ENCODE results near the gene MPDZ. TPM values are rescaled to one million over a fixed set of nuclear protein-coding genes. Genes with fewer than 3 reads are reported as not detected.

Gene MPDZ
- total and polyA plus RNA-seq, 2 of the 13 experiments (the other 11 are each of a cell fraction or from before 2014, with no cell fraction given) = 12.4 to 14.7 TPM

- TF ChIP-seq ZNF569 (CRISPR knock-in tag; IDR thresholded peaks at IDR 0.05; ENCODE audit: borderline replicate concordance) (no peak), KLF12 (CRISPR knock-in tag; IDR thresholded peaks at IDR 0.05; ENCODE audit: borderline replicate concordance) (no peak), ZNF709 (CRISPR knock-in tag; IDR thresholded peaks at IDR 0.05) (no peak)
Measured at GRCh38 chr9:13266167-13266566, 13.3 kb downstream of the MPDZ start (continued).

DNA sequence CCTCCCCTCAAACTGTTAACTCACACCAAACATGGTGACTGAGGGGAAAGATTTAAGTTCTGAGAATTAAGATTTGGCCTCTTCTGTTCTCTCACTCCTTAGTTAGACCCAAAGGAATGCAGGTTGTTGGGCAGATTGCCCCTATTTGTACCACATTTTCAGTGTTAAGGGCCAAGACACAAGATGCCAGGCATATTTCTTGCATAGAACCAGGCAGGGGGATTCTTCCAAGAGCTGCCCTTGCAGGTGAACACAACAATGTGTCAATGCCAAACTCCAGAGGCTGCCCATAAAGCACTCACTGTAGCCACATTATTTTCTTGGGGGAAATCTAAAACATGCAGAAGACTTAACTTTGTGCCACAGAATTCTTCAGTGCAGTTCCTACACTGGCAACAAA, 14.7 kb downstream of the MPDZ start:
- no peaks in the 10 kb centered on the region for H3K36me3 ChIP-seq (replicated peaks in 1 of 2; ENCODE audit: control insufficient read depth in 1 of 2, insufficient read depth in 2 of 2, low read length in 2 of 2)
- ChIA-PET CTCF (ENCODE audit: low intra/inter-chr PET ratio, low total read pairs) (no interaction called here), POLR2A (no interaction called here)
- H3K9ac ChIP-seq (ENCODE audit: insufficient read depth, low read depth, low read length) = no peak overlapping the region
- no TSS peak for BruUV-seq (replicated peaks)
- no peaks in the 10 kb centered on the region for H3K79me2 ChIP-seq (ENCODE audit: insufficient read depth, low read length)
- no peaks in the 10 kb centered on the region for H3K9me3 ChIP-seq (ENCODE audit: low read length)
- ATAC-seq (no peak), DNase-seq (ENCODE audit: low spot score) (no peak), FAIRE-seq (no peak)
- intact Hi-C loops (cut with micrococcal nuclease; ENCODE audit: unreplicated experiment) (no loop called here), in situ Hi-C loops (cut with HindIII; ENCODE audit: extremely low pct_ligation_motif_present, low pct_unique_long_range_greater_than_20kb) (no loop called here)
- no peaks in the 10 kb centered on the region for H3K4me1 ChIP-seq (ENCODE audit: insufficient read depth, low read length)
- H2AFZ ChIP-seq (ENCODE audit: low read length) = no peak overlapping the region
- H3K4me3 ChIP-seq (replicated peaks in 1 of 3; ENCODE audit: insufficient read depth in 1 of 3, low read depth in 2 of 3, low read length in 3 of 3) = no peak overlapping the region
- H3K27ac ChIP-seq (ENCODE audit: extremely low read length, insufficient read depth, low read length) = no peak overlapping the region
- TF ChIP-seq ZNF180 (CRISPR knock-in tag; IDR thresholded peaks at IDR 0.05; ENCODE audit: borderline replicate concordance, low read depth) (no peak), POGK (CRISPR knock-in tag; conservative IDR thresholded peaks at IDR 0.05) (no peak), MXI1 (IDR thresholded peaks at IDR 0.05; ENCODE audit: borderline replicate concordance, low read depth, low read length) (no peak), ZNF841 (CRISPR knock-in tag; IDR thresholded peaks at IDR 0.05; ENCODE audit: borderline replicate concordance) (no peak), SIX4 (CRISPR knock-in tag; IDR thresholded peaks at IDR 0.05) (no peak), FOXJ3 (CRISPR knock-in tag; IDR thresholded peaks at IDR 0.05; ENCODE audit: borderline replicate concordance) (no peak), ZNF253 (CRISPR knock-in tag; IDR thresholded peaks at IDR 0.05; ENCODE audit: borderline replicate concordance) (no peak), NKX3-1 (CRISPR knock-in tag; IDR thresholded peaks at IDR 0.05) (no peak), KLF13 (CRISPR knock-in tag; IDR thresholded peaks at IDR 0.05) (no peak)
- TF ChIP-seq, protein P1, sequence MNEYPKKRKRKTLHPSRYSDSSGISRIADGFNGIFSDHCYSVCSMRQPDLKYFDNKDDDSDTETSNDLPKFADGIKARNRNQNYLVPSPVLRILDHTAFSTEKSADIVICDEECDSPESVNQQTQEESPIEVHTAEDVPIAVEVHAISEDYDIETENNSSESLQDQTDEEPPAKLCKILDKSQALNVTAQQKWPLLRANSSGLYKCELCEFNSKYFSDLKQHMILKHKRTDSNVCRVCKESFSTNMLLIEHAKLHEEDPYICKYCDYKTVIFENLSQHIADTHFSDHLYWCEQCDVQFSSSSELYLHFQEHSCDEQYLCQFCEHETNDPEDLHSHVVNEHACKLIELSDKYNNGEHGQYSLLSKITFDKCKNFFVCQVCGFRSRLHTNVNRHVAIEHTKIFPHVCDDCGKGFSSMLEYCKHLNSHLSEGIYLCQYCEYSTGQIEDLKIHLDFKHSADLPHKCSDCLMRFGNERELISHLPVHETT (CRISPR knock-in tag; conservative IDR thresholded peaks at IDR 0.05) = no peak
- TF ChIP-seq, protein P2, sequence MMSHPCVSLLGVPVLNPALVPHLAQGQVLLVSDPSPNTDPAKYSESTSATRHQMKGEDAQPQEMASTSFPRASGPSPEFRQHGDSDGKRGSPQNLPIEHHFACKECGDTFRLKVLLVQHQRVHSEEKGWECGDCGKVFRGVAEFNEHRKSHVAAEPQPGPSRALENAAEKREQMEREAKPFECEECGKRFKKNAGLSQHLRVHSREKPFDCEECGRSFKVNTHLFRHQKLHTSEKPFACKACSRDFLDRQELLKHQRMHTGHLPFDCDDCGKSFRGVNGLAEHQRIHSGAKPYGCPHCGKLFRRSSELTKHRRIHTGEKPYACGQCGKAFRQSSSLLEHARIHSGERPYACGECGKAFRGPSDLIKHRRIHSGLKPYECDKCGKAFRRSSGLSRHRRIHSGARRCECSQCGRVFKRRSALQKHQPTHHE (CRISPR knock-in tag; IDR thresholded peaks at IDR 0.05; ENCODE audit: borderline replicate concordance) = no peak
- H3K4me2 ChIP-seq (ENCODE audit: low read depth, low read length) = no peak overlapping the region
- H4K20me1 ChIP-seq (ENCODE audit: insufficient read depth, low read length) = no peaks in the 10 kb centered on the region
- no peaks in the 10 kb centered on the region for H3K27me3 ChIP-seq (ENCODE audit: control insufficient read depth in 1 of 2, insufficient read depth in 2 of 2, low read length in 2 of 2)
